Right ventricle myocardium inferior (tissue), 1 donor: ENCODE data around the gene SYT5. TPM values are rescaled to one million over a fixed set of nuclear protein-coding genes. Genes with fewer than 3 reads are reported as not detected.
"Not testable (repeated sequence)": the region's sequence is repeated elsewhere in the genome, so short reads cannot be mapped to it uniquely, and the experiment has no call there.

Experiments used
- ATAC-seq: fragments of 200-7000 bp; cut with Tn5 transposase; one replicate; pipeline ENCODE4 v1.9.1; 2020; ENCODE audit warnings: mild to moderate bottlenecking, moderate library complexity
- DNase-seq: peaks from one replicate; pipeline ENCODE4 v3.0.0; 2021; ENCODE audit errors: missing footprints
- intact Hi-C: fragments of 100-400 bp; cut with DNase I; formaldehyde crosslinking; loops from one replicate; pipeline ENCODE4 v1.11.0; 2022
- total RNA-seq: library from RNA; stranded (reverse); fragmentation: NEBNext Ultra II Directional; extraction: Animal tissue kit (Norgen Biotek cat#: 25700); gene quantifications from one replicate; pipeline ENCODE4 v1.2.1, GENCODE V29; 2021
- donor health status: DM: no; HTN: yes; CAD: no; lungs with severe emphysema.

Gene SYT5
- total RNA-seq, 1 donor from 2014 or later, result not detected

DNA sequence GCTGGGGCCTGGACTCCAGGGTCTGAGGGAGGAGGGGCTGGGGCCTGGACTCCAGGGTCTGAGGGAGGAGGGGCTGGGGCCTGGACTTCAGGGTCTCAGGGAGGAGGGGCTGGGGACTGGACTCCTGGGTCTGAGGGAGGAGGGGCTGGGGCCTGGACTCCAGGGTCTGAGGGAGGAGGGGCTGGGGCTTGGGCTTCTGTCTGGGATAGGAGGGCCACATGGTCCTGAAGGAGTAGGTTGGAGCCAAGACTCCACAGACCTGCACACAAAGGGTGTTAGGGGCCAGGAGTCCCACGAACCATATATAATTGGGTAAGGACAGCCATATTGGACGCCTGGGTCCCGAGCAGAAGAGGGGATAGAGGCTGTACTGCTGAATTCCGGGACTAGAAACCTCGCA, 24.3 kb downstream of the SYT5 start:
- intact Hi-C loops, result loop anchor here (5.0 kb wide), 1 partner anchor 38 kb away; the partner anchor contains the start of gene PPP1R12C
- not testable (repeated sequence) for DNase-seq, ATAC-seq

DNA sequence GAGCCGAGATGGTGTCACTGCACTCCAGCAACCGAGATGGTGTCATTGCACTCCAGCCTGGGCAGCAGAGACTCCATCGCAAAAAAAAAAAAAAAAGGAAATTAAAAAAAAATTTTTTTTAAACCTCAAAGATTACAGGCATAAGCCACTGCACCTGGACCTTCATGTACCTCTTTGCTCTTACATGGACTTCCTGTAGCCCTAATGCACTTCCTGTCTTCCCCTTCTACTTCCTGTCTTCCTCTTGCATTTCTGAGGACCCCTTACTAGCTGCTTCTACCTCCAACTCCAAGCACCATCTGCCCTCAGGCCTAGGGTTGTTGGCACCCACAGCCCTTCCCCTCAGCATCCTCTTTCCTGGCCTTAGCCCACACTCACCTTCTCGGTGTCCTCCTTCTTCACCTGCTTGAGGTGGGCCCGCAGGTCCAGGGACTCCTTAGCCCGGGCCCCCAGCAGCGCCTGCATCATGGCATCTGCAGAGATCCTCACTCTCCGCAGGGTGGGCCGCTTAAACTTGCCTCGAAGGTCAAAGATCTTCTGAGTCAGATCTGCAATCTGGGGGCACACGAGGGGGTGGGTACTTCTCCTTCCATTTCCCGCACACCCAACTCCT, 26.3 kb downstream of the SYT5 start:
- ATAC-seq (no peak), DNase-seq (no peak)
- intact Hi-C loops, result no loop called here

DNA sequence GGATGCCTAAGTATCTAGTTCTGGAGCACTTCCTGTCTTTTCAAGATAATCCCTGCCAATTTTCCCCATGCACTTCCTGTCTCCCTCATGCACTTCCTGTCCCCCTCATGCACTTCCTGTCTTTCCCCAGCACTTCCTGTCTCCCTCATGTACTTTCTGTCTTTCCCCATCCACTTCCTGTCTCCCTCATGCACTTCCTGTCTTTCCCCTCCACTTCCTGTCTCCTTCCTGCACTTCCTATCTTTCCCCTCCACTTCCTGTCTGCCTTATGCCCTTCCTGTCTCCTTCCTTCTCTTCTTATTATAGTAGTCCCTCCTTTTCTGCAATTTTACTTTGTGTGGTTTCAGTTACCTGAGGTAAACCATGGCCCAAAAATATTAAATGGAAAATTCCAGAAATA, 28.1 kb downstream of the SYT5 start:
- ATAC-seq (no peak), DNase-seq (no peak)
- intact Hi-C loops, result no loop called here

DNA sequence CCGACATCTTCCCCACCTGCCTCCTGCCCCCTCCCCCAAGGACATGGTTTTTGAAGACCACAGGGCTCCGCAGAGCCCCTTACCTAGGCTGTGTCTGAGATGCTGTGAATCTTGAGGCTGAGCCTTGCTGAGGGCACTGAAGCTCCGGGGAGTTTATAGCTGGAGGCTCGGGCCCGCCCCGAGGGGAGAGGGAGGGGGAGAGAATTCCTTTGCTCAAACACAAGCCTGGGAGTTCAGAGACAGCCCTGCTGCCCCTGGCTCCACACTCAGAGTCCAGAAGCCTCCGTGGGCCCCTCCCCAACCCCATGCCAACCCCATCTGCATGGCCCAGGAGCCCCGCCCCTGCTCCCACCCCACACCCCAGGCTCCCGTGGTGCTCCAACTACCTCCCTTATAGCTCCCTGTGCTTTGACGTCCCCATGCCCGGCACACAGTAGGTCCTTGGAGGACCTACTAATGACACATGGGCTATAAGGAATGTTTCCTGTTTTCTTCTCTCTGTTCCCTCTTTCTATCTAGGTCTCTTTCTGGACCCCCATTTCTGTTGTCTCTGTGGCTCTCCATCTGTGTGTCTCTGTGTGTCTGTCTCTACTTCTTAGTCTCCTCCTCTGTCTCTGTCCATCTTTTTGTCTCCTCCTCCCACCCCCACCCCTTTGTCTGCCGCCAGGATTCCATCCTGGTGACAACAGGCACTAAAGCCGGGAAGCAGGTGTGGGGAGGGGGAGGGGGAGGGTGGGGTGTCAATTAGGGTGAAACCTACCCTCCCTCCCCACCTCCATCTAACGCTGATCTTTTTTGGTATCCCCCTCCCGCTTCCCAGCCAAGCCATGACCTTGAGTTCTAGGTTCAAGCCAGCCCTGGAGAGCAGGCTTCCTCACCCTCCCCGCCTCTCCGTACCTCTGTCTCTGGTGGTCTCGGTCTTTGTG, 30.7 kb downstream of the SYT5 start, which contains the start of gene TNNT1:
TNNT1 (minus strand) TSS at position 129 of the 926 bp plus-strand sequence. CDS start 2,049 bp downstream, outside the sequence.
- ATAC-seq, result peak; percentile 51
- no peak for DNase-seq
- intact Hi-C loops, result loop anchor here (10.0 kb wide), 1 partner anchor 475 kb away; the partner anchor contains the start of gene ZNF784

DNA sequence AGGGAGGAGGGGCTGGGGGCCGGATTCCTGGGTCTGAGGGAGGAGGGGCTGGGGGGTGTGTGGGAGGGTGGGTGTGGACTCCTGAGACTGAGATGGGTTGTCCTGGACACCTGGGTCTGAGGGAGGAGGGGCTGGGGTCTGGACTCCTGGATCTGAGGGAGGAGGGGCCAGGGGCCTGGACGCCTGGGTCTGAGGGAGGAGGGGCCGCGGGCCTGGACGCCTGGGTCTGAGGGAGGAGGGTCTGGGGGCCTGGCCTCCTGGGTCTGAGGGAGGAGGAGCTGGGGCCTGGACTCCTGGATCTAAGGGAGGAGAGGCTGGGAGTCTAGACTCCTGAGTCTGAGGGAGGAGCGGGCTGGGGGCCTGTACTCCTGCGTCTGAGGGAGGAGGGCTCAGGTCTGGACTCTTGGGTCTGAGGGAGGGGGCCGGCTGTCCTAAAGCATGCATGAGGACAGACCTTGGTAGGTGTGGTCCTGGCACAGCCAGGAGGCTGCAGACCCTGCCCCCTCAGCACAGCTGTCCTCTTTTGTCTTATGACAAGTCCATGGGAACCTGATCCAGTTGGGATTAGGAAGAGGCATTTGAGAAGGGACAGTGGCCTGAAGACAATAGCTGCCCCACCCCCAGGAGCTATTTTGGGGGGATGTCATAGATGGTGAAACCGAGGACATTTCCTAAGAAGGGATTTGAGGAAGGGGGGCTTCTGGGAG, 32.4 kb downstream of the SYT5 start:
- no peak for ATAC-seq
- no peak for DNase-seq
- intact Hi-C loops, result loop anchor here (10.0 kb wide), 1 partner anchor 477 kb away; the partner anchor contains the start of gene ZNF784

DNA sequence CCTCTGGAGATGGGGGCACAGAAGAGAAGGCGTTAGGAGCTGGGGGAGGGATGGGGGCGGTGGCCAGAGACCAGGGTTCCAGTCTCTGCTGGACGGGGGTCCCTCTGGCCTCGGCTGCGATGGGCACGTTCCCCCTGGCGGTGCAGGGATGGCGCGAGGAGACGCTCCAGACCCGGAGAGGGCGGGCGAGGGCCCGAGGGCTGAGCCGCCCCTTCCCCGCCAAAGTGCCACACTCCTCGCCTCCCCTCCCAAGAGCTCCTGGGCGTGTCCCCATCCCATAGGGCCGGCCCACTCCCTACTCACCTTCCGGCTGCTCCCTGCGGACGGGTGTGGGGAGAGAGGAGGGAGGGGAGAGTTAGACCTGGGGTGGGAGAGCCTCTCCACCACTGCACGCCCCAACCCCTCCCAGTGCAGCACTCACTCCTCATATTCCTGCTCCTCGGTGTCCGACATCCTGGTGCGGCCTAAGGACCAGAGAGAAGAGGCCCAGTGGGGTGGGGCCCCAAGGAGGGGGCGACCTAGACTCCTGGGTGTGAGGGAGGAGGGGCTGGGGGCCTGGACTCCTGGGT, 33.3 kb downstream of the SYT5 start:
- DNase-seq (no peak), ATAC-seq (no peak)

DNA sequence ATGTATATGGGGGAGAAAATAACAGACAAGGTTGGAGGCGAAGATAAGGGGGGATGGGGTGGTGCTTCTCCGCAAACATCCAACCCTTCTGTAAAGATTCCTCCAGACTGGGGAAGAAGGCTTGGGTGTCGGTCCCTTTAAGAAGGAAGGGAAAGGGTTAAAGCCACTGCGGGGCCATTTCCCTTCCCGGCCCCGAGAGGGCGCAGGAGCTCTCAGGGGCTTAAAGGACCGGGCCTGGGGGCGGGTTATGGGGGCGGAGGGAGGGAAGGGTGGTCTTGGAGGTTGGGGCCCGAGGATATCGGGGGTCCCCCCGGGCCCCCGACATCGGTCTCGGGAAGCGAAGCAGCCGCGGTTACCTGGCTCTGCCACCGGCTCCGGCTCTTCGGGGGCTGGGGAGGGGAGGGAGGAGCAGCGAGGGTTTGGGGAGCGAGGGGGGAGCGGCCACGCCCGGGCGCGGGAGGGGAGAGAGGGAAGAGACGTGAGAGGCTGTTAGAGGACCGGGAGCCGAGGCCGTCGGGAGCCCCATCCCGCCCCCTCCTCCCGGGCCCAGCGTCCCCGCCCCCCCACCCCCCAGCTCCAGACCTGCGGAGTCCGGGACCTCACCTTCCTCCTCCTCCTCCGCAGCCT, 33.9 kb downstream of the SYT5 start:
- ATAC-seq, result no peak
- intact Hi-C loops, result loop anchor here (10.0 kb wide), 1 partner anchor 479 kb away; the partner anchor contains the start of gene ZNF784

More for the DNA sequence above, 33.3 kb downstream of the SYT5 start:
- intact Hi-C loops, result loop anchor here (10.0 kb wide), 1 partner anchor 478 kb away; the partner anchor contains the start of gene ZNF784

DNA sequence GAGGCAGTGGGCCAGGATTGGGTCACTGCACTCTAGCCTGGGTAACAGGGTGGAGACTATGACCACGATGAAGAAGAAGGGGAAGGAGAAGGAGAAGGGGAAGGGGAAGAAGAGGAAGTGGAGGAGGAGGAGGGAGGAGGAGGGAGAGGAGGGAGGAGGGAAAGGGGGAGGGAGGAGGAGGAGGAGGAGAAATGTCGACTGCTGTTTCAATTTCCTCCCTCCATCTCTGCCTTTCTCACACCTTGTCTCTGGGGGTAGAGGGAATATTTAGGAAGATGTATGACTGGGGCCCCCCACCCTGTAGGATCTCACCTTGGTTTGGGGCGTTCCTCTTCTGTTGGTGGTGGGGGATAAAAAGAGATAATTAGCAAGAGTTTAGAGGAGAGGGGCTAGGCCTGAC, 34.9 kb downstream of the SYT5 start:
- ATAC-seq, result no peak
- intact Hi-C loops, result loop anchor here (10.0 kb wide), 1 partner anchor 480 kb away; the partner anchor contains the start of gene ZNF784
- DNase-seq, result no peak

More for the DNA sequence above, 33.9 kb downstream of the SYT5 start:
- DNase-seq, result no peak

DNA sequence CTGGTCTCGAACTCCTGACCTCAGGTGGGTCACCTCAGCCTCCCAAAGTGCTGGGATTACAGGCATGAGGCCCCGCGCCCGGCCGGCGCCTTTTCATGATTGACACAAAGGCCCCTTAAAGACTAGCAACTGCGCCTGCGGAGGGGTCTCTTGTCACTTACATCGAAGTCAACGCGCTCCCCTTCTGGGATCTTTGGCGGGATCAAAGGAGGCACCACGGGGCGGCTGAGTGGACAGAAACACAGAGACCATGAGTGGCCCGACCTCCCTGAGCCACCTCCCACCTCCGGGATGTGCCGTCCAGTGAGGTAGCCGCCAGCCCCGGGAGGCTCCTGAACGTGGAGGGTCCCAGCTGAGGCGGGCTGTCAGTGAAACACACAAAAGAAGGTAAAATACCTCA, 38.4 kb downstream of the SYT5 start:
- ATAC-seq (no peak), DNase-seq (no peak)
- intact Hi-C loops, result loop anchor here (2.0 to 10.0 kb wide), 4 partner anchors 19 to 483 kb away; partner anchors contain the start of gene ZNF784

DNA sequence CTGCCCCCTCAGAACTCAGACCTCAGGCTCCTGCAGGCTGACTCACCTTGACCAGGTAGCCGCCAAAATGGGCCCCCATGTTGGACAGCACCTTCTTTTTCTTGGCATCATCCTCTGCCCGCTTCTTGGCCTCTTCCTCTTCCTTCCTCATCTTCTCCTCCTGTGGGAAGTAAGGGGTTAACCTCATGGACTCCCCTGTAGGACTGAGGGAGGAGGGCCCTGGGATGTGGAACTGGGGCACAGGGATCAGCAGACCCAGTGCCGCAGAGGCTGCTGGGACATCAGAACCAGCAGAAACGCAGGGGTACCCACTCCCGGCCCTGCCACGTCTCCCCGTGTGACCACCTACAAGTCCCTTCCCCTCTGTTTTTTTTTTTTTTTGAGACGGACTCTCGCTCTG, 42.2 kb downstream of the SYT5 start:
- ATAC-seq, result no peak
- no peak for DNase-seq
- intact Hi-C loops, result no loop called here

DNA sequence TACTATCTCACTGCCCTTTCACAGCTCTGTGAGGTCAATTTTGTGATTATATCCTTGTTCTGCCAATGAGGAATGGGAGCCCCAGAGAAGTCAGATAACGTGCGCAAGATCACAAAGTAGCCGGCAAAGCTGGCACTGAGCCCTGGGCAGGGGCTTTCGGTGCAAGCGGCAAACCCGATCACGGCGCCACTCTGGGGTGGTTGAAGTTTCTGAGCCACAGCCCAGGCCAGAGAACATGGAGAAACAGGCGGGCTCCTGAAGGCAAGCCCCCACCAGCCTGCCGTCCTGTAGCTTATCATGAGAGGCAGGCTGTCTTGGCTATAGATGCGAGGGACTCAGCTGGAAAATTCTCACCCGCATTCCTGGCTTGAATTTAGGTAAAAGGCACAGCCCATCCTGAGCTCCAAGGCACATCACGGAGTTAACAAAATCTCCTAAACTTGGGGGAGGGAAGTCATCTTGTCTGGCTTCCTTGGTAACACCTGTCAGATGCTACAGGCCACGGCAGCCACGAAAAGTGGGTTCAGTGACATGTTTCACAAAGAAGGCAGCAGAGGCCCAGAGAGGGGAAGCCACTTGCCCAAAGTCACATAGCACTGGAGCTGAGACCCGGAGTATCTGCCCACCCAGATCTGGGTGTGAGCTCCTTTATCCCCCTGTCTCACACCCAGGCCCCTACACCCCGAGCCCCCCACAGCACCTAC, 43.5 kb downstream of the SYT5 start:
- ATAC-seq (no peak), DNase-seq (peak; percentile 64)
- intact Hi-C loops, result no loop called here

DNA sequence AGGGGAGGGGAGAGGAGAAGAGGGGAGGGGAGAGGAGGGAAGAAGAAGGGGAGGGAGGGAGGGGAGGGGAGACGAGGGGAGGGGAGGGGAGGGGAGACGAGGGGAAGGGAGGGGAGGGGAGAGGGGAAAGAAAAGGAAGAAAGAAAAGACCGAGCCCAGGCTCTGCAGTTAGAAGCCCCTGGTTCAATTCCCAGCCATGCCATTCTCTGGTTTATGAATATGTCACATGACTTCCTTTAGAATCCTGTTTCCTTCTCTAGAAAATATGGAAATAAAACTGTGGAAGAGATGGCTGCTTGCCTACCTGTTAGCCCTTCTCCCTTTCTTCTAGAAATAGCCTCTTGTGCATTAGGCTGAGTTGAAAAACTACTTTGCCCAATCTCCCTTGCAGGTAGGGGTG, 45.4 kb downstream of the SYT5 start:
- DNase-seq, result no peak
- intact Hi-C loops, result no loop called here
- no peak for ATAC-seq

DNA sequence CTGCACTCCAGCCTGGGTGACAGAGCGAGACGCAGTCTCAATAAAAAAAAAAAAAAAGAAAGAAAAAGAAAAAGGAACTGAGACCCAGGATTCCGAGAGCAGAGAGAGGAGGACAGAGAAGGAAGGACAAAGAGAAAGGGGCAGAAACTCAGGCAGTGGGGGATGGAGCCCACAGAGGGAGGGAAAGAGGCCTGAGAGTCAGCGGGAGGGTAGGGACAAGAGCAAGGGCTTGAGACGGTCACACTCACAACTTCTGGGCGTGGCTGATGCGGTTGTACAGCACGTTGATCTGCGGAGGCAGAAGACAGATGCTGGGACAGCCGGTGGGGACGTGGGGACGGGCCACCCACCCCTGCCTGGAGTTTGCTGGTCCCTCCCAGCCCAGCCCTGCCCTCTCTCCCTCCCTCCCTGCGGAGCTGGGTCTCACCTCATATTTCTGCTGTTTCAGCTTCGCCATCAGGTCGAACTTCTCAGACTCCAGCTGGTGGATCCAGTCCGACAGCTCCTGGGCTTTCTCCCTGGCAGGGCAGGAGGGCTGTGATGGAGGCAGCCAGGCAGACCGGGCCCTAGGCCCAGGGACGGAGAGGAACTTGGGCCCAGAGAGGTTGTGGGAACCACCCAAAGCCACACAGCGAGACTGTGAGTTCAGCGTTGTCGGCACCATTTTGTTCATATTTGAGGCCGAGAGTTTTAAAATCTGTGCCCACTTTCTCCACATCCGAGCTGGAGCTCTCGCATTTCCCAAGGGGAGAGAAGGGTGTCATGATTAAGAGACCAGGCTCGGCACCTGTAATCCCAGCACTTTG, 46.2 kb downstream of the SYT5 start:
- intact Hi-C loops, result no loop called here
- peak; percentile 63 for DNase-seq
- ATAC-seq, result no peak

DNA sequence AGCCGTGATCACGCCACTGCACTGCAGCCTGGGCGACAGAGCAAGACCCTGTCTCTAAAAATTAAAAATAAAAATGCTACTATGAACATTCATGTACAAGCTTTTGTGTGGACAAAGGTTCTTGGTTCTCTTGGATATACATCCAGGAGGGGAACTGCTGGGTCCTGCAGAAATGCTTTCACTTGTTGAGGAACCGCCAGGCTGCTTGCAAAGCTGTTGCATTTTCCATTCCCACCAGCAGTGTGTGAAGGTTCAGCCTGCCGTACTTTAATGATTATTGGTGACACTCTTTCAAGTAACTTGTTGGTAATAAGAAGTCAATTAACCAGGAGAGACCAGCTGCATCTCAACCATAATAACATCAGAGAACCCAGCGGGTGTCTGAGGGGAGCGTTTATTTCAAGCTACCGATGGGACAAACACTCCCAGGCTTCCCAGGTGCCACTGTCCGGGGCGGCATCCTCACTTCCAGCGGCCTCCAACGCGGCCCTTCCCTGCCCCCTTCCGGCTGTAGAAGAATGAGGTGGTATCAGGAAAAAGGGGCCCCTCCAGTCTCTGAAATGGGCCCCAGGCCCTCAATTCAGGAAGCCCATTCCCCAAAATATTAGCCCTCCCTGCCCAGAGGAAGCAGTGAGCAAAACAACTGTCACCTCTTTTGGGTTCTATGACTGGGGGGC, 47.5 kb downstream of the SYT5 start:
- no peak for ATAC-seq
- intact Hi-C loops, result no loop called here
- peak; percentile 37 for DNase-seq

DNA sequence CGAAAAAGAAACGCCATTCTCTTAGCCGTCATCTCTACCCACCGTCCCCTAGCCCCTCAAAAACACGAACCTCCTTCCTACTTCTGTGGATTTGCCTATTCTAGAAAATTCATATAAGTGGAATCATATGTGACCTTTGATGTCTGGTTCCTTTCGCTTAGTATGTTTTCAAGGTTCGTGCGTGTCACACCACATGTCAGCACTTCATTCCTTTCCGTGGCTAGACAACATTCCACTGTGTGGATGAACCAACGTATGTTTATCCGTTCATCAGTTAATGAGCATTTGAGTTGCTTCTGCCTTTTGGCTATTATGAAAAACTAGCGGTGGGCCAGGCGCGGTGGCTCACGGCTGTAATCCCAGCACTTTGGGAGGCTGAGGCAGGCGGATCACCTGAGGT, 48.7 kb downstream of the SYT5 start:
- intact Hi-C loops, result no loop called here
- ATAC-seq (no peak), DNase-seq (peak; percentile 15)
